Small intestine (tissue), 7 donors: ENCODE results near the gene ZBTB45. TPM values are rescaled to one million over a fixed set of nuclear protein-coding genes. Genes with fewer than 3 reads are reported as not detected.

ENCODE experiments used
- DNase-seq, 2 donors: peaks; one replicate each; pipeline versions ENCODE4 v3.0.0 to v3.0.0-alpha.2; 2013
- FAIRE-seq: peaks from 2 replicates; lab custom pipeline; 2012; peaks lifted over from hg19 to GRCh38; lab: Jason Lieb, UNC
- H3K27ac ChIP-seq, 3 donors: one replicate each; pipeline ENCODE4 v1.5.1; 2013; ENCODE audit warnings: low read length in 2 of 3, mild to moderate bottlenecking in 2 of 3, control low read depth in 1 of 3, inconsistent platforms in 1 of 3, low read depth in 1 of 3, moderate library complexity in 1 of 3
- H3K27me3 ChIP-seq, 3 donors: one replicate each; pipeline ENCODE4 v1.6.1; 2013; ENCODE audit warnings: low read length in 3 of 3, inconsistent platforms in 1 of 3; ENCODE audit not compliant: control insufficient read depth in 3 of 3, insufficient read depth in 3 of 3
- H3K36me3 ChIP-seq, 3 donors: one replicate each; pipeline ENCODE4 v1.6.1; 2013; ENCODE audit warnings: low read length in 3 of 3, inconsistent platforms in 1 of 3, low read depth in 1 of 3, mild to moderate bottlenecking in 1 of 3, moderate library complexity in 1 of 3; ENCODE audit not compliant: control insufficient read depth in 3 of 3, insufficient read depth in 2 of 3
- H3K4me1 ChIP-seq, 3 donors: one replicate each; pipeline ENCODE4 v1.6.1; 2013; ENCODE audit warnings: low read length in 2 of 3, inconsistent platforms in 1 of 3, low read depth in 1 of 3, mild to moderate bottlenecking in 1 of 3, moderate library complexity in 1 of 3; ENCODE audit not compliant: control insufficient read depth in 3 of 3, insufficient read depth in 2 of 3
- H3K4me3 ChIP-seq, 3 donors: one replicate each; pipeline ENCODE4 v1.5.1; 2013; ENCODE audit warnings: low read length in 3 of 3, control low read depth in 1 of 3, inconsistent platforms in 1 of 3, low read depth in 1 of 3, mild to moderate bottlenecking in 1 of 3, moderate library complexity in 1 of 3
- H3K9me3 ChIP-seq, 2 donors: one replicate each; pipeline ENCODE4 v1.6.1; 2013; ENCODE audit warnings: low read depth in 1 of 2, low read length in 1 of 2; ENCODE audit not compliant: control insufficient read depth in 2 of 2, insufficient read depth in 1 of 2
- WGBS, 3 donors: extraction: QIAGEN DNeasy Blood & Tissue Kit; methylation state at CpG; one replicate each; pipeline ENCODE4 v1.1.7; 2013; 5-methylcytosine and 5-hydroxymethylcytosine counted together
- polyA plus RNA-seq, 4 donors: library from polyadenylated mRNA; stranded (reverse) in 3 of 4; unstranded in 1 of 4; fragments of 200-250 nt in 3 of 4; fragments of 120-200 nt in 1 of 4; gene quantifications; one replicate each; pipeline versions ENCODE4 v1.2.1 to v1.2.3, GENCODE V29; 2013
- donor health status: healthy with polysubstance abuse.
- donor health status: control.
- donor health status: control.
- donor health status: Bipolar disorder and iron deficiency.
- donor health status: healthy.

The ZBTB45 gene
- polyA plus RNA-seq, 4 donors, result 4.7 to 11.4 (median 6.9) TPM

GRCh38 chr19:58551577-58552471, 32.2 kb upstream of the ZBTB45 start:
- peaks cover 0 to 19% (median 4%) of the 10 kb centered on the region in 3 donors for H3K4me1 ChIP-seq
- no peak overlapping the region for H3K27ac ChIP-seq
- no peaks in the 10 kb centered on the region for H3K27me3 ChIP-seq
- no peaks in the 10 kb centered on the region for H3K9me3 ChIP-seq
- FAIRE-seq, result no peak
- no peak overlapping the region for H3K4me3 ChIP-seq
- 92 to 96% (median 94%) methylated on average over 18 of the region's 18 CpGs for WGBS, 3 donors
- H3K36me3 ChIP-seq, result peaks cover 27 to 88% (median 31%) of the 10 kb centered on the region in 3 donors
- DNase-seq, result no peak

GRCh38 chr19:58551123-58551497, 31.5 kb upstream of the ZBTB45 start:
- DNase-seq (no peak), FAIRE-seq (no peak)
- Histone ChIP-seq H3K4me3 (no peak overlapping the region), H3K9me3 (no peaks in the 10 kb centered on the region), H3K36me3 (peaks cover 27 to 84% (median 28%) of the 10 kb centered on the region in 3 donors), H3K4me1 (peaks cover 5 to 19% (median 10%) of the 10 kb centered on the region in 3 donors), H3K27ac (no peak overlapping the region), H3K27me3 (no peaks in the 10 kb centered on the region)
- WGBS, 3 donors, result 33 to 40% (median 39%) methylated on average over 1 of the region's 1 CpG

DNA sequence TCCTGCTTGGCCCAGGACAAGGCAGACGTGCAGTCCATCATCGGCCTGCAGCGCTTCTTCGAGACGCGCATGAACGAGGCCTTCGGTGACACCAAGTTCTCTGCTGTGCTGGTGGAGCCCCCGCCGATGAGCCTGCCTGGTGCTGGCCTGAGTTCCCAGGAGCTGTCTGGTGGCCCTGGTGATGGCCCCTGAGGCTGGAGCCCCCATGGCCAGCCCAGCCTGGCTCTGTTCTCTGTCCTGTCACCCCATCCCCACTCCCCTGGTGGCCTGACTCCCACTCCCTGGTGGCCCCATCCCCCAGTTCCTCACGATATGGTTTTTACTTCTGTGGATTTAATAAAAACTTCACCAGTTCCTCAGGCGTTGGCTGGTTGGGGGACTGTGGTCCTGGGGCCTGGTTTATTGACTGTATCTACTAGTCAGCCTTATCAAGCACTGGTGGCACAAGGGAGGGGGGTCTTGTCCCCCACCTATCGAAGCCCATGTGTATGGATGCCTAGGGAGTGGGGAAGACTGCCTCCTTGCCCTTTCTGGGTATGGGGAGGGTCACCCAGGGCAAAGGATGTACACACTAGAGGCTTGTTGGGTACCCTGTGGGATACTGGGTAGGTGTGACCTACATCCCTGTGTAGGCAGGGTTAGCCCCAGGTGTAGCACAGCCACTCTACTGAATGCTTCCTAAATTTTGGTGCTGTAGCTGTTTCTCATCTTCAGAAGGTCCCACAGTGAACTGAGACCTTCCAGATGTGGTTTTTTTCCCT, 30.9 kb upstream of the ZBTB45 start:
- DNase-seq (no peak), FAIRE-seq (no peak)
- Histone ChIP-seq H3K27ac (no peak overlapping the region), H3K27me3 (no peaks in the 10 kb centered on the region), H3K4me3 (no peak overlapping the region), H3K36me3 (peaks cover 24 to 83% (median 27%) of the 10 kb centered on the region in 3 donors), H3K4me1 (peaks cover 5 to 19% (median 14%) of the 10 kb centered on the region in 3 donors), H3K9me3 (no peaks in the 10 kb centered on the region)
- WGBS, 3 donors, result 86 to 91% (median 89%) methylated on average over 12 to 13 of the region's 13 CpGs

GRCh38 chr19:58549664-58550361, 30.2 kb upstream of the ZBTB45 start:
- no peak for FAIRE-seq
- peaks cover 5 to 19% (median 10%) of the 10 kb centered on the region in 3 donors for H3K4me1 ChIP-seq
- no peak overlapping the region for H3K4me3 ChIP-seq
- no peaks in the 10 kb centered on the region for H3K27me3 ChIP-seq
- H3K36me3 ChIP-seq, result peaks cover 24 to 85% (median 27%) of the 10 kb centered on the region in 3 donors
- H3K9me3 ChIP-seq, result no peaks in the 10 kb centered on the region
- 84 to 91% (median 87%) methylated on average over 11 of the region's 11 CpGs for WGBS, 3 donors
- no peak for DNase-seq
- H3K27ac ChIP-seq, result no peak overlapping the region

DNA sequence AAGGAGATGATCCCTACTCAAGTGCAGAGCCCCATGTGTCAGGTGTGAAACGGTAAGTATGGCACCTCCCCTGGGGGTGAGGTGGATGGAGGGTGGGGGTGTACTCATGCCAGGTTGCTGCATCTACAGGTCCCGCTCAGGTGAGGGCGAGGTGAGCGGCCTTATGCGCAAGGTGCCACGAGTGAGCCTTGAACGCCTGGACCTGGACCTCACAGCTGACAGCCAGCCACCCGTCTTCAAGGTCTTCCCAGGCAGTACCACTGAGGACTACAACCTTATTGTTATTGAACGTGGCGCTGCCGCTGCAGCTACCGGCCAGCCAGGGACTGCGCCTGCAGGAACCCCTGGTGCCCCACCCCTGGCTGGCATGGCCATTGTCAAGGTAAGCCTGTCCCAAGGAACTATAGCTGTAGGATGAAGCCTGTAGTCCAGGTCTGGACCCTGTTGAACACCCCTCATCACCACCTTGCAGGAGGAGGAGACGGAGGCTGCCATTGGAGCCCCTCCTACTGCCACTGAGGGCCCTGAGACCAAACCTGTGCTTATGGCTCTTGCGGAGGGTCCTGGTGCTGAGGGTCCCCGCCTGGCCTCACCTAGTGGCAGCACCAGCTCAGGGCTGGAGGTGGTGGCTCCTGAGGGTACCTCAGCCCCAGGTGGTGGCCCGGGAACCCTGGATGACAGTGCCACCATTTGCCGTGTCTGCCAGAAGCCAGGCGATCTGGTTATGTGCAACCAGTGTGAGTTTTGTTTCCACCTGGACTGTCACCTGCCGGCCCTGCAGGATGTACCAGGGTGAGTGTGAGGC, 29.5 kb upstream of the ZBTB45 start:
- no peak for FAIRE-seq
- peaks cover 24 to 84% (median 27%) of the 10 kb centered on the region in 3 donors for H3K36me3 ChIP-seq

GRCh38 chr19:58547323-58548312, 28.0 kb upstream of the ZBTB45 start:
- no peak overlapping the region for H3K27ac ChIP-seq
- no peaks in the 10 kb centered on the region for H3K9me3 ChIP-seq
- H3K4me1 ChIP-seq, result peaks cover 5 to 15% (median 10%) of the 10 kb centered on the region in 3 donors
- WGBS, 3 donors, result 87 to 91% (median 91%) methylated on average over 18 of the region's 18 CpGs
- no peaks in the 10 kb centered on the region for H3K27me3 ChIP-seq
- no peak overlapping the region for H3K4me3 ChIP-seq
- DNase-seq (no peak), FAIRE-seq (no peak)
- H3K36me3 ChIP-seq, result peaks cover 19 to 72% (median 25%) of the 10 kb centered on the region in 3 donors

More for the DNA sequence above, 29.5 kb upstream of the ZBTB45 start:
- H3K27ac ChIP-seq, result no peak overlapping the region
- H3K9me3 ChIP-seq, result no peaks in the 10 kb centered on the region
- H3K4me1 ChIP-seq, result peaks cover 5 to 17% (median 10%) of the 10 kb centered on the region in 3 donors
- 87 to 91% (median 88%) methylated on average over 20 of the region's 20 CpGs for WGBS, 3 donors
- no peak overlapping the region for H3K4me3 ChIP-seq
- DNase-seq, result no peak
- H3K27me3 ChIP-seq, result no peaks in the 10 kb centered on the region

GRCh38 chr19:58546019-58546530, 26.5 kb upstream of the ZBTB45 start:
- DNase-seq (no peak), FAIRE-seq (no peak)
- peaks cover 5 to 15% (median 10%) of the 10 kb centered on the region in 3 donors for H3K4me1 ChIP-seq
- no peaks in the 10 kb centered on the region for H3K27me3 ChIP-seq
- peaks cover 13 to 57% (median 15%) of the 10 kb centered on the region in 3 donors for H3K36me3 ChIP-seq
- H3K4me3 ChIP-seq, result peak overlapping the region in 2 of 3 donors; percentile 92 to 96
- no peaks in the 10 kb centered on the region for H3K9me3 ChIP-seq
- H3K27ac ChIP-seq, result no peak overlapping the region
- WGBS, 3 donors, result 0 to 16% (median 0%) methylated on average over 1 of the region's 1 CpG
